GM18873 (cell line): ENCODE results near the gene CARD10.
"Not testable (repeated sequence)": the region's sequence is repeated elsewhere in the genome, so short reads cannot be mapped to it uniquely, and the experiment has no call there.

Experiments used
- ATAC-seq: cut with Tn5 transposase; IDR thresholded peaks from one replicate; pipeline ENCODE4 v1.9.1; 2021; ENCODE audit warnings: mild to moderate bottlenecking, moderate library complexity, moderate number of reproducible peaks; ENCODE audit not compliant: unreplicated experiment, low FRiP score

The CARD10 gene

GRCh38 chr22:37529652-37530345, 10.6 kb upstream of the CARD10 start:
- ATAC-seq, result no peak

GRCh38 chr22:37527952-37528351, 8.7 kb upstream of the CARD10 start:
- ATAC-seq, result not testable (repeated sequence)

- not testable (repeated sequence) for ATAC-seq
Observed at GRCh38 chr22:37527081-37527752, 8.0 kb upstream of the CARD10 start.

- no peak for ATAC-seq
Observed at GRCh38 chr22:37526376-37526775, 7.2 kb upstream of the CARD10 start.

- ATAC-seq, result no peak
Observed at GRCh38 chr22:37525746-37526350, 6.6 kb upstream of the CARD10 start.

GRCh38 chr22:37525073-37525745, 6.0 kb upstream of the CARD10 start:
- ATAC-seq, result no peak

GRCh38 chr22:37522482-37522881, 3.3 kb upstream of the CARD10 start:
- no peak for ATAC-seq

- no peak for ATAC-seq
Observed at GRCh38 chr22:37521236-37521739, 2.1 kb upstream of the CARD10 start.

- ATAC-seq, result no peak
Observed at GRCh38 chr22:37520776-37521191, 1.6 kb upstream of the CARD10 start.

GRCh38 chr22:37518509-37519267, 527 bp downstream of the CARD10 start:
- no peak for ATAC-seq

- ATAC-seq, result no peak
Observed at GRCh38 chr22:37517826-37518450, 1.3 kb downstream of the CARD10 start.

- no peak for ATAC-seq
Observed at GRCh38 chr22:37516456-37516855, 2.8 kb downstream of the CARD10 start.

- no peak for ATAC-seq
Observed at GRCh38 chr22:37515901-37516300, 3.3 kb downstream of the CARD10 start.

- no peak for ATAC-seq
Observed at GRCh38 chr22:37514526-37515051, 4.6 kb downstream of the CARD10 start.

- ATAC-seq, result no peak
Observed at GRCh38 chr22:37511395-37512104, 7.7 kb downstream of the CARD10 start.

- no peak for ATAC-seq
Observed at GRCh38 chr22:37510091-37510490, 9.1 kb downstream of the CARD10 start.

- no peak for ATAC-seq
Observed at GRCh38 chr22:37509059-37509860, 10.0 kb downstream of the CARD10 start.

GRCh38 chr22:37508431-37508992, 10.7 kb downstream of the CARD10 start:
- no peak for ATAC-seq
